ENCODE measurements around the gene PRELP. TPM values are rescaled to one million over a fixed set of nuclear protein-coding genes. Genes with fewer than 3 reads are reported as not detected.

Gene PRELP
- total RNA-seq, 2 donors from 2014 or later = not detected

GRCh38 chr1:203519896-203520295 lies 44.3 kb downstream of the PRELP start:
- Mint-ChIP-seq H3K9me3 (no peaks in the 10 kb centered on the region), H3K4me3 (no peak overlapping the region), H3K36me3 (ENCODE audit: insufficient read depth in 2 of 2) (no peaks in the 10 kb centered on the region), H3K27me3 (ENCODE audit: low read depth) (no peaks in the 10 kb centered on the region), H3K4me1 (ENCODE audit: low read depth) (peaks cover 8% of the 10 kb centered on the region), H3K27ac (no peak overlapping the region)
- DNase-seq = no peak
- no peak for ATAC-seq (replicated peaks in 1 of 2)

- peaks cover 8% of the 10 kb centered on the region for H3K4me1 Mint-ChIP-seq (ENCODE audit: low read depth)
- no peak overlapping the region for H3K4me3 Mint-ChIP-seq
- H3K27me3 Mint-ChIP-seq (ENCODE audit: low read depth) = no peaks in the 10 kb centered on the region
- ATAC-seq (replicated peaks in 1 of 2) (no peak), DNase-seq (no peak)
- no peaks in the 10 kb centered on the region for H3K36me3 Mint-ChIP-seq (ENCODE audit: insufficient read depth in 2 of 2)
- H3K27ac Mint-ChIP-seq = no peak overlapping the region
- no peaks in the 10 kb centered on the region for H3K9me3 Mint-ChIP-seq
Observed at GRCh38 chr1:203520315-203520714, 44.7 kb downstream of the PRELP start.

- Mint-ChIP-seq H3K4me1 (ENCODE audit: low read depth) (peaks cover 8% of the 10 kb centered on the region), H3K36me3 (ENCODE audit: insufficient read depth in 2 of 2) (no peaks in the 10 kb centered on the region), H3K27me3 (ENCODE audit: low read depth) (no peaks in the 10 kb centered on the region), H3K4me3 (no peak overlapping the region), H3K27ac (no peak overlapping the region), H3K9me3 (no peaks in the 10 kb centered on the region)
- peak in 1 of 2 donors; percentile 32 for ATAC-seq (replicated peaks in 1 of 2)
- DNase-seq = no peak
Observed at GRCh38 chr1:203521074-203521794, 45.6 kb downstream of the PRELP start.

- Mint-ChIP-seq H3K36me3 (ENCODE audit: insufficient read depth in 2 of 2) (no peaks in the 10 kb centered on the region), H3K27me3 (ENCODE audit: low read depth) (no peaks in the 10 kb centered on the region), H3K4me1 (ENCODE audit: low read depth) (peaks cover 8% of the 10 kb centered on the region), H3K9me3 (no peaks in the 10 kb centered on the region), H3K4me3 (no peak overlapping the region), H3K27ac (no peak overlapping the region)
- no peak for DNase-seq
- no peak for ATAC-seq (replicated peaks in 1 of 2)
Observed at GRCh38 chr1:203521812-203522211, 46.2 kb downstream of the PRELP start.

- H3K27me3 Mint-ChIP-seq (ENCODE audit: low read depth) = no peaks in the 10 kb centered on the region
- no peak for ATAC-seq (replicated peaks in 1 of 2)
- no peak overlapping the region for H3K4me3 Mint-ChIP-seq
- no peak overlapping the region for H3K27ac Mint-ChIP-seq
- no peak for DNase-seq
- no peaks in the 10 kb centered on the region for H3K36me3 Mint-ChIP-seq (ENCODE audit: insufficient read depth in 2 of 2)
- H3K4me1 Mint-ChIP-seq (ENCODE audit: low read depth) = peaks cover 8% of the 10 kb centered on the region
- no peaks in the 10 kb centered on the region for H3K9me3 Mint-ChIP-seq
Observed at GRCh38 chr1:203522237-203522636, 46.6 kb downstream of the PRELP start.

- DNase-seq = no peak
- Mint-ChIP-seq H3K27me3 (ENCODE audit: low read depth) (no peaks in the 10 kb centered on the region), H3K4me3 (no peak overlapping the region), H3K36me3 (ENCODE audit: insufficient read depth in 2 of 2) (no peaks in the 10 kb centered on the region), H3K9me3 (no peaks in the 10 kb centered on the region), H3K27ac (no peak overlapping the region), H3K4me1 (ENCODE audit: low read depth) (peaks cover 8% of the 10 kb centered on the region)
- no peak for ATAC-seq (replicated peaks in 1 of 2)
Observed at GRCh38 chr1:203523667-203524066, 48.1 kb downstream of the PRELP start.

- no peaks in the 10 kb centered on the region for H3K27me3 Mint-ChIP-seq (ENCODE audit: low read depth)
- H3K9me3 Mint-ChIP-seq = no peaks in the 10 kb centered on the region
- ATAC-seq (replicated peaks in 1 of 2) (no peak), DNase-seq (no peak)
- no peak overlapping the region for H3K4me3 Mint-ChIP-seq
- H3K36me3 Mint-ChIP-seq (ENCODE audit: insufficient read depth in 2 of 2) = no peaks in the 10 kb centered on the region
- peaks cover 8% of the 10 kb centered on the region for H3K4me1 Mint-ChIP-seq (ENCODE audit: low read depth)
- no peak overlapping the region for H3K27ac Mint-ChIP-seq
Observed at GRCh38 chr1:203524152-203524551, 48.5 kb downstream of the PRELP start.

GRCh38 chr1:203524824-203525223 lies 49.2 kb downstream of the PRELP start:
- Mint-ChIP-seq H3K27me3 (ENCODE audit: low read depth) (no peaks in the 10 kb centered on the region), H3K4me3 (no peak overlapping the region), H3K27ac (no peak overlapping the region), H3K4me1 (ENCODE audit: low read depth) (peaks cover 8% of the 10 kb centered on the region), H3K36me3 (ENCODE audit: insufficient read depth in 2 of 2) (no peaks in the 10 kb centered on the region), H3K9me3 (no peaks in the 10 kb centered on the region)
- DNase-seq (no peak), ATAC-seq (replicated peaks in 1 of 2) (no peak)

GRCh38 chr1:203525685-203526084 lies 50.1 kb downstream of the PRELP start:
- H3K4me3 Mint-ChIP-seq = no peak overlapping the region
- ATAC-seq (replicated peaks in 1 of 2) (no peak), DNase-seq (no peak)
- H3K4me1 Mint-ChIP-seq (ENCODE audit: low read depth) = peaks cover 8% of the 10 kb centered on the region
- no peaks in the 10 kb centered on the region for H3K9me3 Mint-ChIP-seq
- no peaks in the 10 kb centered on the region for H3K36me3 Mint-ChIP-seq (ENCODE audit: insufficient read depth in 2 of 2)
- H3K27ac Mint-ChIP-seq = no peak overlapping the region
- H3K27me3 Mint-ChIP-seq (ENCODE audit: low read depth) = no peaks in the 10 kb centered on the region

- H3K27ac Mint-ChIP-seq = no peak overlapping the region
Observed at GRCh38 chr1:203526130-203526529, 50.5 kb downstream of the PRELP start.

GRCh38 chr1:203526572-203526971 lies 51.0 kb downstream of the PRELP start:
- ATAC-seq (replicated peaks in 1 of 2) (no peak), DNase-seq (no peak)
- Mint-ChIP-seq H3K4me3 (no peak overlapping the region), H3K9me3 (no peaks in the 10 kb centered on the region), H3K36me3 (ENCODE audit: insufficient read depth in 2 of 2) (no peaks in the 10 kb centered on the region), H3K27ac (no peak overlapping the region), H3K27me3 (ENCODE audit: low read depth) (no peaks in the 10 kb centered on the region), H3K4me1 (ENCODE audit: low read depth) (peaks cover under 1% of the 10 kb centered on the region)

More at GRCh38 chr1:203526130-203526529, 50.5 kb downstream of the PRELP start:
- no peaks in the 10 kb centered on the region for H3K27me3 Mint-ChIP-seq (ENCODE audit: low read depth)
- H3K36me3 Mint-ChIP-seq (ENCODE audit: insufficient read depth in 2 of 2) = no peaks in the 10 kb centered on the region
- no peaks in the 10 kb centered on the region for H3K9me3 Mint-ChIP-seq
- ATAC-seq (replicated peaks in 1 of 2) (no peak), DNase-seq (no peak)
- H3K4me1 Mint-ChIP-seq (ENCODE audit: low read depth) = peaks cover 5% of the 10 kb centered on the region
- no peak overlapping the region for H3K4me3 Mint-ChIP-seq

GRCh38 chr1:203527013-203527412 lies 51.4 kb downstream of the PRELP start:
- no peak for ATAC-seq (replicated peaks in 1 of 2)
- no peak overlapping the region for H3K27ac Mint-ChIP-seq
- no peak for DNase-seq
- H3K4me3 Mint-ChIP-seq = no peak overlapping the region
- H3K27me3 Mint-ChIP-seq (ENCODE audit: low read depth) = no peaks in the 10 kb centered on the region
- no peaks in the 10 kb centered on the region for H3K36me3 Mint-ChIP-seq (ENCODE audit: insufficient read depth in 2 of 2)
- H3K9me3 Mint-ChIP-seq = no peaks in the 10 kb centered on the region
- no peaks in the 10 kb centered on the region for H3K4me1 Mint-ChIP-seq (ENCODE audit: low read depth)

- Mint-ChIP-seq H3K9me3 (no peaks in the 10 kb centered on the region), H3K27ac (no peak overlapping the region), H3K36me3 (ENCODE audit: insufficient read depth in 2 of 2) (no peaks in the 10 kb centered on the region), H3K27me3 (ENCODE audit: low read depth) (no peaks in the 10 kb centered on the region), H3K4me3 (no peak overlapping the region), H3K4me1 (ENCODE audit: low read depth) (no peaks in the 10 kb centered on the region)
- DNase-seq = no peak
- no peak for ATAC-seq (replicated peaks in 1 of 2)
Observed at GRCh38 chr1:203528063-203528462, 52.5 kb downstream of the PRELP start.

Measured in activated T-cell treated with anti-CD3 and anti-CD28 coated beads, Interleukin-2, amount 50 U/mL, for 72 hours (primary cell).